Stimulated activated naive CD4-positive, alpha-beta T cell treated with Interleukin-2 at 50 U/mL for 16 hours (primary cell): Measurements from ENCODE around the gene PKNOX1.
"Not testable (repeated sequence)": the region's sequence is repeated elsewhere in the genome, so short reads cannot be mapped to it uniquely, and the experiment has no call there.

ENCODE experiments used
- DNase-seq: peaks from one replicate; lab custom pipeline; 2025; lab: John Stamatoyannopoulos, UW

PKNOX1 gene

DNA sequence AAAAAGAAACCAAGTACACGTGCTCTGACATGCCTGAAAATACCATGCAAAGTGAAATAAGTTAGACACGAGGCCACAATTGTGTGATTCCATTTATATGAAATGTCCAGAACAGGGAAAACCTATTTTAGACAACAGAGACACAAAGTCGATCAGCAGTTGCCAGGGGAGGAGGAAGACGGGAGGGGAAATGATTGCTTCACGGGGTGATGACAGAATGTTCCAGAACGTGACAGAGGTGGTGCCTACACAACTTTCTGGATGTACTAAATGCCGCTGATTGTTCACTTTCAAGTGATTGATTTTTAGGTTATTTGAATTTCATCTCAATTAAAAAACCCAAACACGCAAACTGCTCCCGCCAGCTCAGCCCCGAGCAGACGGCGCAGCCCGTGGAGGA, 78.8 kb downstream of the PKNOX1 start:
- DNase-seq, result not testable (repeated sequence)

- DNase-seq, result not testable (repeated sequence)
Measured at GRCh38 chr21:43062955-43063664, 88.7 kb downstream of the PKNOX1 start.

GRCh38 chr21:43064265-43064917, 90.0 kb downstream of the PKNOX1 start:
- DNase-seq, result not testable (repeated sequence)

- DNase-seq, result not testable (repeated sequence)
Measured at GRCh38 chr21:43065991-43066390, 91.6 kb downstream of the PKNOX1 start.

DNA sequence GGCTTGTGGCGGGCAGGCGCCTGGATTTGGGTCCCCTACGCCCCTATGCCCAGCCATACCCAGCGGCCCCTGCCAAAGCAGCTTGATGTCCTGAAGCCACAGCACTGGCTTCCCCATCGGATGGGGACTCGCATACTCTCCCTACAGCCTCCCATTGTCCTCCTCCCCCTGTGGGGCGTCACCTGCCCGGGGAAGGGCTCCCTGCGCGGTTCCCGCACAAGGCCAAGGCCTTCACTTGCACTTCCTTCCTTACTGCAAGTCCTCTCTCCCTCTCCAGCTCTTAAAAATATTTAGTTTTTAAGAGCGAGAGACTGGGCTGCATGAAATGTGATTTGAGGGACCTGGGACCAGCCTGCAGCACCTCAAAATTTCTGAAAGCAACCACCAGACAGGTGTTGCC, 92.3 kb downstream of the PKNOX1 start:
- not testable (repeated sequence) for DNase-seq

GRCh38 chr21:43068065-43068464, 93.7 kb downstream of the PKNOX1 start:
- not testable (repeated sequence) for DNase-seq

- not testable (repeated sequence) for DNase-seq
Measured at GRCh38 chr21:43069682-43070081, 95.3 kb downstream of the PKNOX1 start.

DNA sequence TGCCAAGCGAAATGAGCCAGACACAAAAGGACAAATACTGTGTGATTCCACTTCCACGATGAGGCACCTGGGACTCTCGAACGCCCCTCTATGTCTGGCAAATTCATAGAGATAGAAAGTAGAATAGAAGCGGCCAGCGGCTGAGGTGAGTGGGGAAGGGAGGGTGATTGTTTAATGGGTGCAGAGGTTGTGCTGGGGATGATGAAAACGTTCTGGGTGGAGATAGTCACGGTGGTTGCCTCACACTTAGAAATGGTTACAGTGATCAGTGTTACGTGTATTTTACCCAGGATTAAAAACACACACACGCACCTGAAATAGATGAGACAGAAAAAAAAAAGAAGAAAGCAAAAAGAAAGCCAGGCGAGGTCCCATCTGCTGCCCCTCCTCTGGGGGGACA, 98.4 kb downstream of the PKNOX1 start:
- DNase-seq, result not testable (repeated sequence)

DNA sequence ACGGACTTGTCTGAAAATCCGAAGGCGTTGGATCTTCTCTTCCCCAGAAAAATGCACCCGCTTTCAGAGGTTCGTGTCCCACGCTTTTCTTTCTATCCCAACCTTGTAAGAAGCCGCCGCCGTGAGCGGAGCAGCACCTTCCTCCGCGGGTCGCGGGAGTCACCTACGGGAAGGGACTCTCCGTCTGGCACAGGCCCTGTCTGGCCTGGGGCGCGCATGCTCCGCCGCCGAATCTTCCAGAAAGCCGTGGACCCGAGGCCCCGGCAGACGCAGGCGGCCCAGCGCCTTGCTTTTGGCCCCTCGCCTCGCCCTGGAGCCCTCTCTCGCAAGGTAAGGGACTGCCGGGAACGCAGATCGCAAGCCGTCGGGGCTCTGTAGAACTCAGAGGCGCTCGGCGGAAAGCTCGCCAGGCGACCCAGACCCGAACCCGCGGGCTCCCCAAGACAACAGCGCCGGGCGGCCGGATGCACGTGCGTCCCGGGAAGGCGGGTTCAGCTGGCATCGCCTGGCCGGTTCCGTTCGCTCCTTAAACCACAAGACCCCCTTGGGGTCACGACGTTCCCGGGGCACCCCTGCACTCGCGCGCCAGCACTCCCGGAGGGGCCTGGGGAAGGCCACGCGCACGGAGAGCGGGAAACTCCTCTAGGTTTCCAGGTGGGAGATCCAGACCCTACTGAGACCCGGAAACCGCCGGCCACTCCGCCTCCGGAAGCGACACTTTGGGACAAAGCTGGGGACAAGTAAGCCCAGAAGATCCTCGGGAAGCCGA, 100.2 kb downstream of the PKNOX1 start:
- not testable (repeated sequence) for DNase-seq

- not testable (repeated sequence) for DNase-seq
Measured at GRCh38 chr21:43075170-43076022, 101.0 kb downstream of the PKNOX1 start, which contains the start of gene CBS. Gene CBS, minus strand, starts transcription at chr21:43075835. Its CDS starts 3,642 bp downstream, at chr21:43072193.

DNA sequence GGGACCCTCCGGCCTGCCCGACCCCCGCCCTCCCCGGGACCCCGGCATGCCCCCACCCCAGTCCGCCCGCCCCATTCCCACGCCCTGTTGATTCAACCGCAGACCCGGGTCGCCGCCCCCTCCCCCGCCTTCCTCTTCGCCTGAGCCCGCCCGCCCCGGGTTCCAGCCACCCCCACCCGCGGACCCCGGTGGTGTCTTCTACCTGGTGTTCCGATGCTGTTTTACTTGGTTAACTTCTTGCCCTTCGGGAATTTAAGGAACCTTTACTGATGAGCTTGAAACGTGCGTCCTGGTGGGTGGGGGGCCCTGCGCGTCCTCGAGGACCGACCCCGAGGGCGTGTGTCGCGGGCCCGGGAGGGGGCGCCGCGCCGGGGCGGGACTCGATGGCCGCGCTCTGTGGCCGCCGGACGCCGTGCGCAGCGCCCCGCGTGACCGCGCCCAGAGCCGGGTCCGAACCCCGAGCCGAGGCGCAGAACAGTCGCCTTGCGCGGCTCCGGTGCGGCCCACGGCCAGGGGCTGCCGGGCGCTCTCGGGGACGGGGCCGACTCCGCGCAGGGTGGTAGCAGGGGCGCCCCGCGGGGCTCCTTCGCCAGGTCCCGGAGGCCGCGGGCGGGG, 101.8 kb downstream of the PKNOX1 start:
- not testable (repeated sequence) for DNase-seq

GRCh38 chr21:43076643-43077042, 102.3 kb downstream of the PKNOX1 start:
- not testable (repeated sequence) for DNase-seq

DNA sequence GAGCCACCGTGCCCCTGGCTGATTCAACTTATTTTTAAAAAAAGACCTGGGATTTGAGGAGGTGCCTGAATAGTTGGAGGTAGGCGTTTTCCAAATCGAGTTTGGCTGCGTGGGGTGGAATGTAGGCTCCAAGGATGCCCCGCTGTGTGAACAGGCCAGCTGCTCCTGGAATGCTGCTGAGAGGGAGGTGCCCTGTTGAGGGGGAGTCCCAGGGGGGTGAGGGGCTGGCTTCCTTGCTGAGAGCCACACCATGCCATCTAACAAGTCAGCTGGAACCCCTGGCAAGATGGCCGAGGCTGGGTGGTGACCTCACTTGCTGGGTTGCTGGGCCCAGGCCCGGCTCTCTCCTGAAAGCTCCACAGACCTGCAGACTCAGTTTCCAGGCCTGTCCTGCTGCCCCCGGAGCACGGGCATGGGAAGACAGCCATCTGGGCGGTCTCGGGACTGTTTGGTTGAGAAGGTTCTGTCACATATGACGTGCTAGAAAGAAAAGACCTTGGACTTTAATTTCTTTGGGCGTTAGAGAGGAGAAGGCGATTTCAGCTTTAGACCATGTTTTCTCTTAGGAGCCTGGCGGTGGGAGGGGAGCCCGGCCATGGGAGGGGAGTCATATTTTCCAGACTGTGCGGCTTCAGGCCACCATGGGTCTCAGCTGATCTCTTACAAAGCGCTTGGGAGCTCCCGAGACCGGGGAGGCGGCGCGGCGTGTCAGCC, 108.4 kb downstream of the PKNOX1 start:
- not testable (repeated sequence) for DNase-seq
